Skin epidermis (tissue), 12 donors: ENCODE data around the gene TOMM5.

ENCODE experiments used
- H3K27ac ChIP-seq, 21 experiments: fragments of 200-600 bp; sonication (generic) in 11 of 21; one replicate each; pipeline ENCODE4 v1.5.0; 2020; ENCODE audit warnings: mild to moderate bottlenecking in 3 of 21, inconsistent platforms in 2 of 21, moderate library complexity in 2 of 21
- H3K4me3 ChIP-seq, 7 experiments: fragments of 200-600 bp; sonication (generic) in 2 of 7; one replicate each; pipeline ENCODE4 v1.5.0; 2020; ENCODE audit warnings: inconsistent platforms in 2 of 7, mild to moderate bottlenecking in 2 of 7, moderate library complexity in 1 of 7

TOMM5 gene

GRCh38 chr9:37565661-37566618, 26.5 kb downstream of the TOMM5 start:
- H3K4me3 ChIP-seq, result no peak overlapping the region
- no peak overlapping the region for H3K27ac ChIP-seq

- H3K27ac ChIP-seq, result no peak overlapping the region
- no peak overlapping the region for H3K4me3 ChIP-seq
These were observed 27.5 kb downstream of the TOMM5 start for GRCh38 chr9:37564916-37565315.

- Histone ChIP-seq H3K4me3 (no peak overlapping the region), H3K27ac (no peak overlapping the region)
These were observed 28.4 kb downstream of the TOMM5 start for GRCh38 chr9:37563806-37564513.

DNA sequence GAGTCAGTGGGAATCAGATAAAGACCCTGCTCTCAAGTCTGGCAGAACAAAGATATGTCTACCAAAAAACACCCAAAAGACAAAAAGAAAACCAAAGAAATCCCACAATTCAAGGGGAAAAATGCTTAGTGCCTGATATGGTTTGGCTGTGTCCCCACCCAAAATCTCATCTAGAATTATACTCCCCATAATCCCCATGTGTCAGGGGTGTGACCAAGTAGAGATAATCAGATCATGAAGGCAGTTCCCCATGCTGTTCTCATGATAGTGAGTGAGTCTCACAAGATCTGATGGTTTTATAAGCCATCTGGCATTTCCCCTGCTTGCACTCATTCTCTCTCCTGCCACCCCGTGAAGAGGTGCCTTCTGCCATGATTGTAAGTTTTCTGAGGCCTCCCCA, 29.6 kb downstream of the TOMM5 start:
- H3K4me3 ChIP-seq, result no peak overlapping the region

GRCh38 chr9:37561682-37562081, 30.7 kb downstream of the TOMM5 start:
- H3K27ac ChIP-seq, result no peak overlapping the region

More for the DNA sequence above, 29.6 kb downstream of the TOMM5 start:
- no peak overlapping the region for H3K27ac ChIP-seq

GRCh38 chr9:37559855-37560592, 32.4 kb downstream of the TOMM5 start:
- H3K4me3 ChIP-seq, result no peak overlapping the region
- H3K27ac ChIP-seq, result no peak overlapping the region

More at GRCh38 chr9:37561682-37562081, 30.7 kb downstream of the TOMM5 start:
- H3K4me3 ChIP-seq, result no peak overlapping the region

DNA sequence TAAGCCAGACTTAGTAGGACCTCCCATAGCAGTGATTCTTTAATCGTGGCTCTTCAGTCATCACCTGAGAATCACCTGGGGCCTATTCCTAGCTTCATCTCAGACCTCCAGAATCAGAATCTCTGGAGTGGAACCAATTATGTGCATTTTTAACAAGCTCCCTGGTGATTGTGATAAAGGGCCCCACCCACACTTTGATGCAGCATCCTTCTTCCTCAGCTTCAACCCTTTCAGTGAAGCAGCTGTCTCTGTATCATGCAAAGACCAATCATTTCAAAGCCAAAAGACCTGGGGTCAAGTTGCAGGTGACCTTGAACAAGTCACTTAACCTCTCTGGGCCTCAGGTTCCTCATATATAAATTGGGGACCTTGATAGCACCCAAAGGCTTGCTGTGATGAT, 33.3 kb downstream of the TOMM5 start:
- Histone ChIP-seq H3K27ac (no peak overlapping the region), H3K4me3 (no peak overlapping the region)

- peak overlapping the region in 1 of 21 experiments; percentile 65 for H3K27ac ChIP-seq
- H3K4me3 ChIP-seq, result no peak overlapping the region
These were observed 36.6 kb downstream of the TOMM5 start for GRCh38 chr9:37555786-37556185.

GRCh38 chr9:37554318-37554717, 38.1 kb downstream of the TOMM5 start:
- H3K27ac ChIP-seq, result no peak overlapping the region
- H3K4me3 ChIP-seq, result no peak overlapping the region

- no peak overlapping the region for H3K4me3 ChIP-seq
- peak overlapping the region in 4 of 21 experiments; percentile 1 to 76 (median 14) for H3K27ac ChIP-seq
These were observed 40.5 kb downstream of the TOMM5 start for GRCh38 chr9:37551888-37552287.

DNA sequence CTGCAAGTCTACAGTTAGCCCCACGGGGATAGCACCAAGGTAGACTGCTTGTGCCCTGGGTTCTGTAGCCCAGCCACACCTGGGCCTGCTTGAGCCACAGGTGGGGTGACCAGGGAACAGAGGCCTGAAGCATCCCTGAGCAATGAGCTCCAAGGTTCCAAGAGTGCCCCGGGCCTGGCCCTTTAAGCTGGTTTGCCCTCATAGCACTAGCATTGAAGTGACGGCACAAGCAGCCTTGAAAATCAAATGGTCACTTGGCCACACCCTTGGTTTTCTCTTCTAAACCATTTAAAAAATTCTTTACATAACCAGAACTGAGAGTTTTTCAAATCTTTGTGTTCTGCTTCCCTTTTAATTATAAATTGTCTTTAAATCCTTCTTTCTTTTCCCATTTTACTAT, 40.9 kb downstream of the TOMM5 start:
- H3K27ac ChIP-seq, result peak overlapping the region in 5 of 21 experiments; percentile 1 to 76 (median 15)
- no peak overlapping the region for H3K4me3 ChIP-seq

GRCh38 chr9:37550781-37551180, 41.6 kb downstream of the TOMM5 start:
- Histone ChIP-seq H3K27ac (peak overlapping the region in 4 of 21 experiments; percentile 12 to 76 (median 42)), H3K4me3 (no peak overlapping the region)

DNA sequence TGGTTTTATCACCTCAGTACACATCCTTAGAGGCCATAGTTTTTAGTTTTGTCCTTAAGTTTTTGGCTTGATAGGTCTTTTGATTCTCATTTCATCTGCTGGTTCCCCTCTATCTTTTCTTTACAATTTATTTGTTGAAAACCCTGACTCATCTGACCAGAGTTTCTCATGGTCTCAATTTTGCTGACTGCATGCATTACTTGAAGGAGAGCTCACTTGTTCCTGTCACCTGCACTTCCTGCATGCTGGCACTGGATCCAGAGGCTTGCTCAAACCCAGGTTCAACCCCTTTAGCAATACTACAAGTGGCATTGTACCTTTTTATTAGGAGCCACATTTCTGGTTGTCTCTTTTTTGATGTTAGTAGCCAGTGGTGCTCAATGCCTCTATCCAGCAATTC, 42.9 kb downstream of the TOMM5 start:
- no peak overlapping the region for H3K27ac ChIP-seq

GRCh38 chr9:37547328-37547878, 45.0 kb downstream of the TOMM5 start:
- H3K27ac ChIP-seq, result no peak overlapping the region

More for the DNA sequence above, 42.9 kb downstream of the TOMM5 start:
- H3K4me3 ChIP-seq, result no peak overlapping the region

GRCh38 chr9:37543468-37543867, 48.9 kb downstream of the TOMM5 start:
- Histone ChIP-seq H3K4me3 (no peak overlapping the region), H3K27ac (no peak overlapping the region)

More at GRCh38 chr9:37547328-37547878, 45.0 kb downstream of the TOMM5 start:
- no peak overlapping the region for H3K4me3 ChIP-seq

GRCh38 chr9:37542895-37543294, 49.5 kb downstream of the TOMM5 start:
- Histone ChIP-seq H3K4me3 (no peak overlapping the region), H3K27ac (no peak overlapping the region)

DNA sequence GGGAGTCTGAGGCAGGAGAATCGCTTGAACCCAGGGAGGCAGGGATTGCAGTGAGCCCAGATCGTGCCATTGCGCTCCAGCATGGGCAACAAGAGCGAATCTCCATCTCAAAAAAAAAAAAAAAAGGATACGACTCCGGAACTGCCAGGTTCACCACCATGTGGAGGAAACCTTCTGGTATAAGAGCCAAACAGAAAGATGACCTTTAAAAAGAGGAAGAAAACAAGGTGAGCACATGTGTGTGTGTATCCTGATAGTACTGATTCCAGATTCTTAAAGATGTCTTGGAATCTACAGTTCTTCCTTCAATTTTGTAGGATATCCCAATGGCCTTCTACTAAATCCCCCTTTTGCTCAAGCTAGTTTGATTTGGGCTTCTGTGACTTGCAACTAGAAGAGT, 49.9 kb downstream of the TOMM5 start:
- Histone ChIP-seq H3K27ac (no peak overlapping the region), H3K4me3 (no peak overlapping the region)

GRCh38 chr9:37541465-37541864, 50.9 kb downstream of the TOMM5 start:
- no peak overlapping the region for H3K27ac ChIP-seq
- no peak overlapping the region for H3K4me3 ChIP-seq

- H3K27ac ChIP-seq, result peak overlapping the region in 2 of 21 experiments; percentile 17 to 74
- H3K4me3 ChIP-seq, result no peak overlapping the region
These were observed 51.8 kb downstream of the TOMM5 start for GRCh38 chr9:37540634-37541033.

DNA sequence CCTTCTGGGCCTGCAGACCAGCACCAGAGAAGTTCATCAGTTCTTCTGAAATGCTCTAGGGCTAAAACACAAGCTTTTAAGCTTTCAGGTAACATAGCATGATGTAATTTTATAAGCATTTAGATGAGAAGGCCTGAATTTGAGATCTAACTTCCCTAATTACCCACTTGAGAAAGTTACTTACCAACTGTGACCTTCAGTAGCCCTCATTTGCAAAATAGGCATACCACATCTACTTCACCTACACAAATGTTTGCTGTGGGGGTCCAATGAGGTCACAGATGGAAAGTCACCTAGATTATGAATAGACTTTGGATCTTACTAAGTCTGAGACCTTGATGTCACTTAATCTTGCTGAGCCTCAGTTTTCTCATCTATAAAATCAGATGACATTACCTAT, 52.8 kb downstream of the TOMM5 start:
- H3K4me3 ChIP-seq, result no peak overlapping the region
- H3K27ac ChIP-seq, result no peak overlapping the region
